ENCODE data around the gene MTCP1.

MTCP1 gene

GRCh38 chrX:155046129-155046810 is 24.7 kb downstream of the MTCP1 start:
- TF ChIP-seq, protein P1, sequence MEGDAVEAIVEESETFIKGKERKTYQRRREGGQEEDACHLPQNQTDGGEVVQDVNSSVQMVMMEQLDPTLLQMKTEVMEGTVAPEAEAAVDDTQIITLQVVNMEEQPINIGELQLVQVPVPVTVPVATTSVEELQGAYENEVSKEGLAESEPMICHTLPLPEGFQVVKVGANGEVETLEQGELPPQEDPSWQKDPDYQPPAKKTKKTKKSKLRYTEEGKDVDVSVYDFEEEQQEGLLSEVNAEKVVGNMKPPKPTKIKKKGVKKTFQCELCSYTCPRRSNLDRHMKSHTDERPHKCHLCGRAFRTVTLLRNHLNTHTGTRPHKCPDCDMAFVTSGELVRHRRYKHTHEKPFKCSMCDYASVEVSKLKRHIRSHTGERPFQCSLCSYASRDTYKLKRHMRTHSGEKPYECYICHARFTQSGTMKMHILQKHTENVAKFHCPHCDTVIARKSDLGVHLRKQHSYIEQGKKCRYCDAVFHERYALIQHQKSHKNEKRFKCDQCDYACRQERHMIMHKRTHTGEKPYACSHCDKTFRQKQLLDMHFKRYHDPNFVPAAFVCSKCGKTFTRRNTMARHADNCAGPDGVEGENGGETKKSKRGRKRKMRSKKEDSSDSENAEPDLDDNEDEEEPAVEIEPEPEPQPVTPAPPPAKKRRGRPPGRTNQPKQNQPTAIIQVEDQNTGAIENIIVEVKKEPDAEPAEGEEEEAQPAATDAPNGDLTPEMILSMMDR (IDR thresholded peaks at IDR 0.05; ENCODE audit: low read depth, low read length, missing control alignments) = no peak
- no peak overlapping the region for H3K4me3 ChIP-seq (ENCODE audit: low read depth, low read length)
- in situ Hi-C loops (cut with HindIII; ENCODE audit: low sequenced_read_pairs) = no loop called here
- no peak for DNase-seq (ENCODE audit: low read depth)

DNA sequence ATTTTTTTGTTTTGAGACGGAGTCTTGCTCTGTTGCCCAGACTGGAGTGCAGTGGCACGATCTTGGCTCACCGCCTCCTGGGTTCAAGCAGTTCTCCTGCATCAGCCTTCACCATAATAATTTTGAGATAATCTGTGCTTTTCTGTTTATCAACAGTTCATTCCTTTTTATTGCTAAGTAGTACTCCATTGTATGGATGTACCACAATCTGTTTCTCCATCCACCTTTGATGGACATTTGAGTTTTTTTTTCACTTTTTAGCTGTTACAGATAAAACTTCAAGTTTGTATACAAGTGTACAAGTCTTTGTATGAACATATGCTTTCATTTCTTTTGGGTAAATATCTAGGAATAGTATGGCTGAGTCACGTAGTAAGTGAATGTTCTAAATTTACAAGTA is 35.2 kb downstream of the MTCP1 start:
- in situ Hi-C loops (cut with HindIII; ENCODE audit: low sequenced_read_pairs) = no loop called here
- H3K4me3 ChIP-seq (ENCODE audit: low read depth, low read length) = no peak overlapping the region
- TF ChIP-seq, protein P1 (IDR thresholded peaks at IDR 0.05; ENCODE audit: low read depth, low read length, missing control alignments) = no peak
- DNase-seq (ENCODE audit: low read depth) = no peak

GRCh38 chrX:155031657-155032056 is 39.3 kb downstream of the MTCP1 start:
- in situ Hi-C loops (cut with HindIII; ENCODE audit: low sequenced_read_pairs) = no loop called here
- DNase-seq (ENCODE audit: low read depth) = no peak
- H3K4me3 ChIP-seq (ENCODE audit: low read depth, low read length) = no peak overlapping the region
- TF ChIP-seq, protein P1 (IDR thresholded peaks at IDR 0.05; ENCODE audit: low read depth, low read length, missing control alignments) = no peak

DNA sequence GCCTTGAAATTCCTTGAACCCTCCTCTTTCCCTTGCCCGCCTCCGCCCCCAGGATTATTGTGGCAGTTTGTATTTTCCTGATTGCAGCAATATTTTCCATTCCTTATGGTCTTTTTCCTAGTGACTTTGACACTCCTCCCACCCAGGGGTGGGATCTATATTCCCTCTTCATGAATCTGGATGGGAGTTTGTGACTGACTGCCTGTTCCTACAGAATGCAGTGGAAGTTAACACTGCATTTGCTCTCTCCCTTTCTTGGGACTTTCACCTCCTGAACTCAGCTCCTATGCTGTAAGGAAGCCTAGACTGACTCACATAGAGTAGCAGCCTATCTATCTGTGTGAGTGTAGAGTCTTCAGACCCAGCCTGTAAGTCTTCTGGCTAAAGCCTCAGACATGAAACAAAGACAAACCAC is 42.1 kb downstream of the MTCP1 start:
- no peak overlapping the region for H3K4me3 ChIP-seq (ENCODE audit: low read depth, low read length)
- in situ Hi-C loops (cut with HindIII; ENCODE audit: low sequenced_read_pairs) = no loop called here
- peak; percentile 13 for DNase-seq (ENCODE audit: low read depth)
- TF ChIP-seq, protein P1 (IDR thresholded peaks at IDR 0.05; ENCODE audit: low read depth, low read length, missing control alignments) = no peak

- TF ChIP-seq, protein P1 (IDR thresholded peaks at IDR 0.05; ENCODE audit: low read depth, low read length, missing control alignments) = no peak
- H3K4me3 ChIP-seq (ENCODE audit: low read depth, low read length) = peak overlapping the region; percentile 69
These were observed 42.8 kb downstream of the MTCP1 start for GRCh38 chrX:155028129-155028528.

DNA sequence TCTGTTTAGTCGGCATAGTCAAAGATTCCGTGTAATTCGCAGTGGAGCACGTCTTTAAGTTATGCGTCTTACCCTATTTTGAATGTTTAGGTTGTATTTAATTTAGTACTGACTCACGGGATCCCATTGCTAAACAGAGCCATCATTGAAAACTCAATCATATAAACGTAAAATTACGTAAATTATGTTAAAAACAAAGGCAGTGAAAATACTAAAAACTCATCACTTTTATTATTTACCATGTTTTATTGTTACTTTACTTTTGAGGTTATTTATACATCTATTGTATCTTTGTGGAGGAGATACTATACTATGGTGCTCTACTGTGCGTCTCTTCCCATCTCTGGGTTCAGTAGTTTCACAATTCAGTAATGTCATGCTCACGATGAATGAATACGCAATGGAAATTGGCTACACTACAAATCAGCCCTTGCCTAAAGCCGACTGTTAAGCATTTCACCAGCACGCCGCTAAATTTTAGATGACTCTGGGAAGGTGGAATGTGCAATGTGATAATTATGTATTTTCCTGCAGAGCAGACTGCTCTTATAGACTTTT is 43.3 kb downstream of the MTCP1 start:
- TF ChIP-seq, protein P1 (IDR thresholded peaks at IDR 0.05; ENCODE audit: low read depth, low read length, missing control alignments) = no peak
- peak; percentile 65 for DNase-seq (ENCODE audit: low read depth)
- H3K4me3 ChIP-seq (ENCODE audit: low read depth, low read length) = peak overlapping the region; percentile 69
- in situ Hi-C loops (cut with HindIII; ENCODE audit: low sequenced_read_pairs) = no loop called here

More at GRCh38 chrX:155028129-155028528, 42.8 kb downstream of the MTCP1 start:
- in situ Hi-C loops (cut with HindIII; ENCODE audit: low sequenced_read_pairs) = no loop called here
- DNase-seq (ENCODE audit: low read depth) = no peak
